ENCODE results near the gene ATR.

Gene ATR

GRCh38 chr3:142492184-142492583, 86.3 kb downstream of the ATR start:
- no peak overlapping the region for H3K27ac ChIP-seq
- TF ChIP-seq, protein P1, sequence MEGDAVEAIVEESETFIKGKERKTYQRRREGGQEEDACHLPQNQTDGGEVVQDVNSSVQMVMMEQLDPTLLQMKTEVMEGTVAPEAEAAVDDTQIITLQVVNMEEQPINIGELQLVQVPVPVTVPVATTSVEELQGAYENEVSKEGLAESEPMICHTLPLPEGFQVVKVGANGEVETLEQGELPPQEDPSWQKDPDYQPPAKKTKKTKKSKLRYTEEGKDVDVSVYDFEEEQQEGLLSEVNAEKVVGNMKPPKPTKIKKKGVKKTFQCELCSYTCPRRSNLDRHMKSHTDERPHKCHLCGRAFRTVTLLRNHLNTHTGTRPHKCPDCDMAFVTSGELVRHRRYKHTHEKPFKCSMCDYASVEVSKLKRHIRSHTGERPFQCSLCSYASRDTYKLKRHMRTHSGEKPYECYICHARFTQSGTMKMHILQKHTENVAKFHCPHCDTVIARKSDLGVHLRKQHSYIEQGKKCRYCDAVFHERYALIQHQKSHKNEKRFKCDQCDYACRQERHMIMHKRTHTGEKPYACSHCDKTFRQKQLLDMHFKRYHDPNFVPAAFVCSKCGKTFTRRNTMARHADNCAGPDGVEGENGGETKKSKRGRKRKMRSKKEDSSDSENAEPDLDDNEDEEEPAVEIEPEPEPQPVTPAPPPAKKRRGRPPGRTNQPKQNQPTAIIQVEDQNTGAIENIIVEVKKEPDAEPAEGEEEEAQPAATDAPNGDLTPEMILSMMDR (conservative IDR thresholded peaks at IDR 0.05): no peak

- peak overlapping the region; percentile 43 for H3K27ac ChIP-seq
- TF ChIP-seq, protein P1 (conservative IDR thresholded peaks at IDR 0.05): no peak
Observed at GRCh38 chr3:142489572-142490323, 88.8 kb downstream of the ATR start.

DNA sequence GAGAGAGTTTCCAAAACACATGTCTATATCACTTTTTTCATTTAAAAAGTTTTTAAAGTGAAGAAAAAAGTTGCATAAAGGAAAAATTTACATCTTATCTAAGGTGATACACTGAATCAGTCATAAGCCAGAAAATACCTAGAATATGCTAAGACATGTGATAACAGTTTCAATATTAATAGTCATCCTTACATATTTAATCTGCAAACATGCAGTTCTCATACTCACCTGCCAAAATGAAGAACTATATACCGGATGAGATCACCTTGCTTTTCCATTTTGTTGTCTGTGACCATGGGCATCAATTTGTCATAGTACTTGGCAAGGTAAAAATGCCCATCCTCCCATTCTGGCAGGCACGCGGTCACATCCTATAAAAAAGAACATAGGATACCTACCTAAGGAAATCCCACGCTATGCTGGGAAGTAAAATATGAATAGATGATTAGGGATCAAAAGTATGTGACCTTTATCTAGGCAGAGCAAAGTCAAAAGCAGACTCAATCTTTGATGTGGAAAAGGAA, 93.6 kb downstream of the ATR start:
- TF ChIP-seq, protein P1 (conservative IDR thresholded peaks at IDR 0.05): no peak
- H3K27ac ChIP-seq: no peak overlapping the region

DNA sequence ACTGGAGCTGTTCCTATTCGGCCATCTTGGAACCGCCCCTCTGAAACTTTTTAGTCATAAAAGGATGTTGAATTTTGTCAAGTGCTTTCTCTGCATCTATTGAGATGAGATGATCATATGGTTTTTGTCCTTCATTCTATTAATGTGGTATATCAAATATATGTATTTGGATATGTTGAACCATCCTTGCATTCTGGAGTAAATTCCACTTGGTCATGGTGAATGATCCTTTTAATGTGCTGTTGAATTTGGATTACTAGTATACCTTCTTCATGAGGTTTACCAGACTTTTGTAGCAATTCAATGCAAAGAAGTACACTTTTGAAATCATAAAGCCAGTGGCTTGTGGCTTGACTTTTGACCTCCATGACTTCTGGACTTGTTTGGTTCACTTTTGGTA, 97.3 kb downstream of the ATR start:
- TF ChIP-seq, protein P1 (conservative IDR thresholded peaks at IDR 0.05): no peak
- H3K27ac ChIP-seq: no peak overlapping the region

DNA sequence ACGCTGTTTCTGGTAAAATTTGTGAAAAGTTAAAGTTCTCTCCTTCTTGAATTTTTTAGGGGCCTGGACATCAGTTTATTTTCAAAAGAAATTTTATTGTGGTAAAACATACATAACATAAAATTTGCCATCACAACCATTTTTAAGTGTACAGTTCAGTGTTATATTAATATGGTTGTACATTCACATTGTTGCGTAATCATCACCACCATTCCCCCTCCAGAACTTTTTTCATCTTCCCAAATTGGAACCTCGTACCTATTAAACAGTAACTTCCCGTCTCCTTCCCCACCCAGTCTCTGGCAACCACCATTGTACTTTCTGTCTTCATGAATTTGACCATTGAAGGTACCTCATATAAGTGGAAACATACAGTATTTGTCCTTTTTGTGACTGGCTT, 107.7 kb downstream of the ATR start:
- TF ChIP-seq, protein P1 (conservative IDR thresholded peaks at IDR 0.05): no peak
- no peak overlapping the region for H3K27ac ChIP-seq

DNA sequence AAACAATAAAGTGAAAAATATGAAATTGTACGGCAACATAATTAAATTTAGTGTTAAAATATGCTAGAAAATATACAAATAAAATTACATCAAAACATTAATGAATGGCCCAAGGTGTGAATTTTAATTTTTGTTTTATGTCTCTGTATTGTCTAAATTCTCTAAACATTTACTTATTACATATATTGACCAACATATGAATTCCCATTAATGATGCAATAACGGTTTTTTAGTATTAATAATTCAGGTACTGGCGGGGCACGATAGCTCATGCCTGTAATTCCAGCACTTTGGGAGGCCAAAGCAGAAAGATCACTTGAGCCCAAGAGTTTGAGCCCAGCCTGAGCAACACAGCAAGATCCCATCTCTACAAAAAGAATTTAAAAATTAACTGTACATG, 110.1 kb downstream of the ATR start:
- TF ChIP-seq, protein P1 (conservative IDR thresholded peaks at IDR 0.05): no peak
- no peak overlapping the region for H3K27ac ChIP-seq

- TF ChIP-seq, protein P1 (conservative IDR thresholded peaks at IDR 0.05): no peak
- H3K27ac ChIP-seq: no peak overlapping the region
Observed at GRCh38 chr3:142467768-142468167, 110.8 kb downstream of the ATR start.

Measured in VCaP (cell line).